ENCODE data around the gene RABGGTB.
"Not testable (repeated sequence)": the region's sequence is repeated elsewhere in the genome, so short reads cannot be mapped to it uniquely, and the experiment has no call there.

The RABGGTB gene

GRCh38 chr1:75785983-75786853 is at the start of gene RABGGTB:
Gene RABGGTB (plus strand): TSS chr1:75786256. CDS start chr1:75786272, 16 bp downstream.
- DNase-seq (ENCODE audit: low read depth), result peak; percentile 96
- H3K4me3 ChIP-seq (ENCODE audit: control insufficient read depth, low read depth, low read length), result peak within 1 kb of the TSS; percentile 99

GRCh38 chr1:75742047-75742625 is 43.9 kb upstream of the RABGGTB start:
- no peak overlapping the region for H3K4me3 ChIP-seq (ENCODE audit: control insufficient read depth, low read depth, low read length)
- no peak for TF ChIP-seq CTCF (conservative IDR thresholded peaks at IDR 0.05; ENCODE audit: control insufficient read depth, insufficient read depth, low read depth, low read length)
- no peak for DNase-seq (ENCODE audit: low read depth)

More at GRCh38 chr1:75785983-75786853, at the start of gene RABGGTB:
- TF ChIP-seq CTCF (conservative IDR thresholded peaks at IDR 0.05; ENCODE audit: control insufficient read depth, insufficient read depth, low read depth, low read length), result no peak

GRCh38 chr1:75745276-75745675 is 40.8 kb upstream of the RABGGTB start:
- DNase-seq (ENCODE audit: low read depth), result no peak
- no peak overlapping the region for H3K4me3 ChIP-seq (ENCODE audit: control insufficient read depth, low read depth, low read length)
- no peak for TF ChIP-seq CTCF (conservative IDR thresholded peaks at IDR 0.05; ENCODE audit: control insufficient read depth, insufficient read depth, low read depth, low read length)

GRCh38 chr1:75757210-75757609 is 28.8 kb upstream of the RABGGTB start:
- DNase-seq (ENCODE audit: low read depth); H3K4me3 ChIP-seq (ENCODE audit: control insufficient read depth, low read depth, low read length): not testable (repeated sequence)

- DNase-seq (ENCODE audit: low read depth); H3K4me3 ChIP-seq (ENCODE audit: control insufficient read depth, low read depth, low read length): not testable (repeated sequence)
These were observed 27.5 kb upstream of the RABGGTB start for GRCh38 chr1:75758543-75758942.

GRCh38 chr1:75764057-75764655 is 21.9 kb upstream of the RABGGTB start:
- H3K4me3 ChIP-seq (ENCODE audit: control insufficient read depth, low read depth, low read length), result no peak overlapping the region
- TF ChIP-seq CTCF (conservative IDR thresholded peaks at IDR 0.05; ENCODE audit: control insufficient read depth, insufficient read depth, low read depth, low read length), result no peak
- no peak for DNase-seq (ENCODE audit: low read depth)

- H3K4me3 ChIP-seq (ENCODE audit: control insufficient read depth, low read depth, low read length), result no peak overlapping the region
- no peak for TF ChIP-seq CTCF (conservative IDR thresholded peaks at IDR 0.05; ENCODE audit: control insufficient read depth, insufficient read depth, low read depth, low read length)
- peak; percentile 78 for DNase-seq (ENCODE audit: low read depth)
These were observed 20.2 kb upstream of the RABGGTB start for GRCh38 chr1:75765697-75766355.

Measured in fibroblast of mammary gland (primary cell).